Smooth muscle cell of the pulmonary artery (primary cell): ENCODE results near the gene SGCB. TPM values are rescaled to one million over a fixed set of nuclear protein-coding genes. Genes with fewer than 3 reads are reported as not detected.

Source experiments
- total RNA-seq: library from RNA; depleted of rRNA; stranded (reverse); fragments of >200 nt; gene quantifications from 2 replicates; pipeline ENCODE4 v1.2.3, GENCODE V29; 2014

The SGCB gene
- total RNA-seq = 71.0 and 85.7 TPM in 2 replicates

GRCh38 chr4:52038103-52038912, at the start of gene SGCB:
Gene SGCB (minus strand): TSS chr4:52038299. CDS start chr4:52038259, 40 bp downstream.

GRCh38 chr4:52051213-52051614, 13.1 kb upstream of the SGCB start, which contains the start of gene SPATA18:
Gene SPATA18 (plus strand): TSS chr4:52051304. CDS start chr4:52051705, 401 bp downstream.

GRCh38 chr4:52019936-52020657, 18.0 kb downstream of the SGCB start, which contains the start of gene LRRC66:
Gene LRRC66 (minus strand): TSS chr4:52020363. CDS start chr4:52017613, 2,750 bp downstream.

Other genes starting within 250 kb of the SGCB start
- gene DCUN1D4, start 195.1 kb downstream of the SGCB start, total RNA-seq = 61.2 and 65.4 TPM in 2 replicates
- 0.89 and 0.91 TPM in 2 replicates for gene LRRC66, start 17.9 kb downstream of the SGCB start, total RNA-seq
- gene SPATA18, start 13.0 kb upstream of the SGCB start, total RNA-seq = 15.6 and 32.6 TPM in 2 replicates